DMS114 treated with DMSO at 0.1 percent for 48 hours (cell line): ENCODE data around the gene ZBTB8A.

Experiments used
- DNase-seq: peaks from one replicate; lab custom pipeline; 2025; ENCODE audit not compliant: unreplicated experiment; lab: John Stamatoyannopoulos, UW

Gene ZBTB8A

DNA sequence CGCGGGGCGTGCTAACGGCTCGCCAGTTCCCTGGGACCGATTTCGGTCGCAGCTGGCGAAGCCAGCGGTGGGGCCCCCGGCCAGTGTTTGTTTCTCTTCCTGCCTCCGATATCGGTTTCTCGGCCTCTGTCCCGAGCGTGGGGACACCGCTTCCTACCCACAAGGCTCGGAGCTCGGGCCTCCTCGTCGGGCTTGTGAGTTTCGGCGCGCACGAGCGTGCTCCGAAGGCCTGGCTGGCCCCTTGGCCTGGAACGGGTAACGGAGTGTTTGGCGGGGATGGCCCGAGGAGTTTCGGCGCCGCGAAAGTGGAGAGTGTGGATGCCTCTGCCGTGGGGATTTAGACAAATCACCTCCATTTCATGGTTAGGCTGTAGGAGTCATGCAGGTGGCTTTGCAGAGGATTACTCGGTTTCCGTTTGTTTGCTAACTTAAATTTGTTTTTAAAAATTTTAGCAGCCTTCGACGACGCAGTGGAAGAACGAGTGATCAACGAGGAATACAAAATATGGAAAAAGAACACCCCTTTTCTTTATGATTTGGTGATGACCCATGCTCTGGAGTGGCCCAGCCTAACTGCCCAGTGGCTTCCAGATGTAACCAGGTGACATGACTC, 112.3 kb downstream of the ZBTB8A start:
- no peak for DNase-seq

DNA sequence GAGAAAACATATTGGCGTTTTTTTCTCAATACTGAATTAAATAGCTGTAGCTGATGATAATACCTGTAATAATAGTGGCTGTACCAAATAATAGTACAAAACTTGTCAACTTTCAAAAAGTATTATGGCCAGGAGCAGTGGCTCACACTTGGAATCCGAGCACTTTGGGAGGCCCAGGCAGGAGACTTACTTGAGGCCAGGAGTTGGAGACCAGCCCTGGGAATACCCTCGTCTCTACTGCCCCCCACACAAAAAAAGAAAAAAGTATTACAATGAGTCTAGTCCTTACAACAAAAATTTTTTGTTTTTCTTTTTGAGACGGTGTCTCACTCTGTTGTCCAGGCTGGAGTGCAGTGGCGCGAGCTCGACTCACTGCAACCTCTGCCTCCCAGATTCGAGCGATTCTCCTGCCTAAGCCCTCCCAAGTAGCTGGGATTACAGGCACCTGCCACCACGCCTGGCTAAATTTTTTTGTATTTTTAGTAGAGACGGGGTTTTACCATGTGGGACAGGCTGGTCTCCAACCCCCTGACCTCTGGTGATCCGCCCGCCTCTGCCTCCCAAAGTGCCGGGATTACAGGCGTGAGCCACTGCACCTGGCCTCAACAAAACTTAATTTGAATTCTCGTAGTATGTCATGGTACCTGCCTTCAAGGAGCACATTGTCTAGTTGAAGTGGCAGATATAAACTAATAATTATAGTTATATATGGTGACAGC, 113.2 kb downstream of the ZBTB8A start:
- DNase-seq: no peak
